ENCODE measurements around the gene CNN2.

DNA sequence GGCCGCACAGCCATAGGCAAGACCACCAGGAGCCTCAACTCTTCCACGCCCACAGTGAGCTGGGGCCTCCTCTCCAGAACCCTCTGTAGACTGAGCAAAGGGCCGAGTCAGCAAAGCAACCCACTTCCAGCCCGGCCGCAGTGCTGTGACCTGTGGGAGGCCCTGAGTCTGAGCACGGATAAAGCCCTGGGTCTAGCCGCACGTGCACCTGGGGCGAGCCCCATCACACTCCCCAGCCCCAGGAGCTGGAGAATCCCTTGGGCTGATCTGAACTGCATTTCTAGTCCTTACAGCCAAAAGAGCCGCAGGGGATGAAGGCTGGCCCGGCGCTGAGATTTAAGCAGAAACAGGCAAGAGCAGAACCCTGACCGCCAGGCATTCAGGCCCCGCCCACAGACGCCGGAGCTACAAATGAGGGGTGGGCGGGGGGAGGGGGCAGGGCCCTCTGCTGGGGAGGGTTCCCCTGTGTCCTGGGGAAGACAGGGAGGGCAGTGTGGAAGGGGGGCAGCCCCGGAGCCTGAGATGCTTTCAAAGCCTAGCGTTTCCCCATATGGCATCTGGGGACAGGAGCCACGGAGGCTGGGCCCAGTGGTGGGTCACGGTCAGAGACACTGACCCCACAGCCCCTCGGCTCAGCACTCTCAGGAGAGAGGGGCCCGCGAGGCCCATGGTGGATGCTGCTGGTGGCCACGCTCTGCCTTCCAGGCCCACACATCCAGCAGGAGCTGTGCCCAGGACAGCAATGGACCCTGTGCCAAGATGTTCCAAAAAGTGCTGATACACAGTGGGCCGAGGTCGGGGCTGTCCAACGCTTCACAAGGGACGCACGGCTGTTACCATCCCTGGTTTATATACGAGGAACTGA, 10.4 kb upstream of the CNN2 start:
- TF ChIP-seq, protein P1, sequence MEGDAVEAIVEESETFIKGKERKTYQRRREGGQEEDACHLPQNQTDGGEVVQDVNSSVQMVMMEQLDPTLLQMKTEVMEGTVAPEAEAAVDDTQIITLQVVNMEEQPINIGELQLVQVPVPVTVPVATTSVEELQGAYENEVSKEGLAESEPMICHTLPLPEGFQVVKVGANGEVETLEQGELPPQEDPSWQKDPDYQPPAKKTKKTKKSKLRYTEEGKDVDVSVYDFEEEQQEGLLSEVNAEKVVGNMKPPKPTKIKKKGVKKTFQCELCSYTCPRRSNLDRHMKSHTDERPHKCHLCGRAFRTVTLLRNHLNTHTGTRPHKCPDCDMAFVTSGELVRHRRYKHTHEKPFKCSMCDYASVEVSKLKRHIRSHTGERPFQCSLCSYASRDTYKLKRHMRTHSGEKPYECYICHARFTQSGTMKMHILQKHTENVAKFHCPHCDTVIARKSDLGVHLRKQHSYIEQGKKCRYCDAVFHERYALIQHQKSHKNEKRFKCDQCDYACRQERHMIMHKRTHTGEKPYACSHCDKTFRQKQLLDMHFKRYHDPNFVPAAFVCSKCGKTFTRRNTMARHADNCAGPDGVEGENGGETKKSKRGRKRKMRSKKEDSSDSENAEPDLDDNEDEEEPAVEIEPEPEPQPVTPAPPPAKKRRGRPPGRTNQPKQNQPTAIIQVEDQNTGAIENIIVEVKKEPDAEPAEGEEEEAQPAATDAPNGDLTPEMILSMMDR (IDR thresholded peaks at IDR 0.05): no peak
- no peak for TF ChIP-seq POLR2A (IDR thresholded peaks at IDR 0.05)
